KBM-7 (cell line): ENCODE data around the gene NPVF.
A peak's percentile ranks its signal among the peaks of the same experiment; 100 is the strongest.

Experiments
- DNase-seq: peaks from one replicate; pipeline ENCODE4 v3.0.0-alpha.2; 2015
- in situ Hi-C: fragments of 300-500 bp; cut with MboI; formaldehyde crosslinking; loops from 2 replicates; pipeline ENCODE4 v1.14.3; 2020; ENCODE audit warnings: low sequenced_read_pairs, low pct_unique_long_range_greater_than_20kb, mixed read lengths

The NPVF gene

GRCh38 chr7:25180946-25181345 is 47.3 kb downstream of the NPVF start:
- DNase-seq = no peak
- in situ Hi-C loops = no loop called here

- in situ Hi-C loops = no loop called here
- DNase-seq = no peak
These were observed 47.7 kb downstream of the NPVF start for GRCh38 chr7:25180592-25180923.

- DNase-seq = peak; percentile 88
- in situ Hi-C loops = no loop called here
These were observed 48.3 kb downstream of the NPVF start for GRCh38 chr7:25179771-25180591.

GRCh38 chr7:25179325-25179724 is 49.0 kb downstream of the NPVF start:
- in situ Hi-C loops = no loop called here

More at GRCh38 chr7:25179325-25179724, 49.0 kb downstream of the NPVF start:
- no peak for DNase-seq
